OCI-M2 (cell line): ENCODE results near the gene SLC6A3.
"Not testable (repeated sequence)": the region's sequence is repeated elsewhere in the genome, so short reads cannot be mapped to it uniquely, and the experiment has no call there.

Experiments
- DNase-seq: peaks from one replicate; lab custom pipeline; 2025; ENCODE audit not compliant: unreplicated experiment; lab: John Stamatoyannopoulos, UW

Gene SLC6A3

GRCh38 chr5:1375871-1376810, 69.1 kb downstream of the SLC6A3 start:
- no peak for DNase-seq

GRCh38 chr5:1374679-1375055, 70.6 kb downstream of the SLC6A3 start:
- no peak for DNase-seq

GRCh38 chr5:1374030-1374678, 71.1 kb downstream of the SLC6A3 start:
- no peak for DNase-seq

GRCh38 chr5:1371972-1372342, 73.3 kb downstream of the SLC6A3 start:
- DNase-seq = not testable (repeated sequence)

- no peak for DNase-seq
These were observed 73.8 kb downstream of the SLC6A3 start for GRCh38 chr5:1371218-1371971.

GRCh38 chr5:1370006-1370405, 75.2 kb downstream of the SLC6A3 start:
- DNase-seq = no peak

- no peak for DNase-seq
These were observed 76.5 kb downstream of the SLC6A3 start for GRCh38 chr5:1368756-1369155.

GRCh38 chr5:1368236-1368635, 77.0 kb downstream of the SLC6A3 start:
- no peak for DNase-seq

- DNase-seq = no peak
These were observed 78.1 kb downstream of the SLC6A3 start for GRCh38 chr5:1367149-1367548.

GRCh38 chr5:1366514-1366913, 78.7 kb downstream of the SLC6A3 start:
- DNase-seq = no peak

- DNase-seq = no peak
These were observed 81.0 kb downstream of the SLC6A3 start for GRCh38 chr5:1364211-1364610.

GRCh38 chr5:1363581-1363980, 81.7 kb downstream of the SLC6A3 start:
- no peak for DNase-seq

- no peak for DNase-seq
These were observed 82.1 kb downstream of the SLC6A3 start for GRCh38 chr5:1363160-1363559.

- no peak for DNase-seq
These were observed 82.8 kb downstream of the SLC6A3 start for GRCh38 chr5:1362242-1363015.

GRCh38 chr5:1360861-1361260, 84.4 kb downstream of the SLC6A3 start:
- DNase-seq = no peak

GRCh38 chr5:1360367-1360766, 84.9 kb downstream of the SLC6A3 start:
- not testable (repeated sequence) for DNase-seq

GRCh38 chr5:1359713-1360112, 85.5 kb downstream of the SLC6A3 start:
- no peak for DNase-seq

GRCh38 chr5:1359031-1359645, 86.1 kb downstream of the SLC6A3 start:
- no peak for DNase-seq

- DNase-seq = no peak
These were observed 86.6 kb downstream of the SLC6A3 start for GRCh38 chr5:1358726-1359025.

- no peak for DNase-seq
These were observed 87.1 kb downstream of the SLC6A3 start for GRCh38 chr5:1357946-1358725.
